GM12878 (cell line): Measurements from ENCODE around the gene GTSE1. TPM values are rescaled to one million over a fixed set of nuclear protein-coding genes. Genes with fewer than 3 reads are reported as not detected.
A peak's percentile ranks its signal among the peaks of the same experiment; 100 is the strongest.

ENCODE experiments used
- ATAC-seq: fragments of 200-7000 bp; cut with Tn5 transposase; 3 replicates; pipeline ENCODE4 v1.9.1; 2020; ENCODE audit warnings: mild to moderate bottlenecking, moderate library complexity
- BruUV-seq: library from RNA; stranded (reverse); fragments of 400-500 nt; replicated peaks from 2 replicates; lab custom pipeline; 2021; lab: Mats Ljungman, UMichigan
- CTCF ChIA-PET: fragments of 300-600 bp; sonication (Branson Sonifier 250); formaldehyde crosslinking; extraction: SDS; loops from one replicate; lab custom pipeline; 2021; ENCODE audit warnings: inconsistent platforms; lab: Yijun Ruan, JAX
- POLR2A ChIA-PET: fragments of 350-600 bp; formaldehyde crosslinking; extraction: SDS; loops from one replicate; lab custom pipeline; 2021; ENCODE audit warnings: inconsistent platforms; lab: Charles Lee
- RAD21 ChIA-PET: fragments of 300-600 bp; sonication (Branson Sonifier 250); formaldehyde crosslinking; loops from one replicate; lab custom pipeline; 2023; ENCODE audit warnings: antibody characterized with exemption; ENCODE audit not compliant: unreplicated experiment; lab: Charles Lee
- SMC1A ChIA-PET: fragments of 300-600 bp; sonication (Branson Sonifier 250); formaldehyde crosslinking; loops from one replicate; lab custom pipeline; 2023; ENCODE audit not compliant: unreplicated experiment, uncharacterized antibody; lab: Charles Lee
- DNase-seq: peaks from one replicate; pipeline ENCODE4 v3.0.0-alpha.2; 2011; ENCODE audit warnings: low read depth, low spot score
- FAIRE-seq: peaks from 3 replicates; lab custom pipeline; 2011; peaks lifted over from hg19 to GRCh38; lab: Jason Lieb, UNC
- H2AFZ ChIP-seq: 2 replicates; pipeline ENCODE4 v1.6.0; 2011; ENCODE audit warnings: low read depth, low read length, control low read depth; ENCODE audit not compliant: control insufficient read depth
- H3K27ac ChIP-seq: 2 replicates; pipeline ENCODE4 v1.5.1; 2011; ENCODE audit warnings: control low read depth; ENCODE audit not compliant: control insufficient read depth, insufficient read depth
- H3K27me3 ChIP-seq, 2 experiments: replicated peaks in 1 of 2; 2 replicates each; pipeline versions ENCODE4 v1.6.0 to v1.6.1; 2011; ENCODE audit warnings: low read length in 1 of 2; ENCODE audit not compliant: control insufficient read depth in 2 of 2, insufficient read depth in 2 of 2
- H3K36me3 ChIP-seq, 2 experiments: 2 replicates each; pipeline ENCODE4 v1.5.1; 2011; ENCODE audit warnings: low read length in 1 of 2; ENCODE audit not compliant: control insufficient read depth in 2 of 2, insufficient read depth in 2 of 2
- H3K4me1 ChIP-seq: 2 replicates; pipeline ENCODE4 v1.6.1; 2011; ENCODE audit warnings: mild to moderate bottlenecking, low read length, moderate library complexity, mixed read lengths; ENCODE audit not compliant: control insufficient read depth, insufficient read depth
- H3K4me2 ChIP-seq: 2 replicates; pipeline ENCODE4 v1.6.0; 2011; ENCODE audit warnings: control low read depth; ENCODE audit not compliant: control insufficient read depth, insufficient read depth
- H3K4me3 ChIP-seq: fragments of 200-600 bp; sonication (generic); 2 replicates; pipeline ENCODE4 v1.5.1; 2016
- H3K79me2 ChIP-seq: 2 replicates; pipeline ENCODE4 v1.6.0; 2011; ENCODE audit warnings: low read length; ENCODE audit not compliant: control insufficient read depth, insufficient read depth
- H3K9ac ChIP-seq: 2 replicates; pipeline ENCODE4 v1.8.0; 2011; ENCODE audit warnings: low read length, control low read depth, mixed read lengths; ENCODE audit not compliant: control insufficient read depth, insufficient read depth
- H3K9me3 ChIP-seq: replicated peaks from 3 replicates; pipeline ENCODE4 v1.5.1; 2011; ENCODE audit warnings: mild to moderate bottlenecking, low read length; ENCODE audit not compliant: control insufficient read depth, insufficient read depth
- H4K20me1 ChIP-seq: 2 replicates; pipeline ENCODE4 v1.6.0; 2011; ENCODE audit not compliant: control insufficient read depth, insufficient read depth
- BHLHE40 ChIP-seq, 2 experiments: fragments of 450-650 bp in 1 of 2; IDR thresholded peaks; 2 replicates each; pipeline ENCODE4 v1.6.1; 2011 to 2017; ENCODE audit warnings: low read depth in 2 of 2, borderline replicate concordance in 1 of 2, improper control_type of control experiment in 1 of 2, low read length in 1 of 2, mild to moderate bottlenecking in 1 of 2
- FOS ChIP-seq: IDR thresholded peaks from 3 replicates; pipeline ENCODE4 v1.6.1; 2011; ENCODE audit warnings: borderline replicate concordance; ENCODE audit not compliant: insufficient read length; ENCODE audit errors: extremely low read depth
- MYC ChIP-seq: IDR thresholded peaks from 2 replicates; pipeline ENCODE4 v1.6.1; 2011; ENCODE audit warnings: mild to moderate bottlenecking, low read length, moderate library complexity, inconsistent platforms; ENCODE audit not compliant: insufficient read depth, insufficient replicate concordance, insufficient read length, severe bottlenecking
- PAX5 ChIP-seq: IDR thresholded peaks from 2 replicates; pipeline ENCODE4 v1.6.1; 2011; ENCODE audit warnings: low read depth, low read length, borderline replicate concordance
- RBBP5 ChIP-seq: fragments of 200-600 bp; sonication (generic); conservative IDR thresholded peaks from 2 replicates; pipeline ENCODE4 v1.6.1; 2016
- SP1 ChIP-seq: IDR thresholded peaks from one replicate; pipeline ENCODE4 v1.6.1; 2011; ENCODE audit warnings: low read depth, low read length
- ZNF384 ChIP-seq: IDR thresholded peaks from 2 replicates; pipeline ENCODE4 v1.6.1; 2012; ENCODE audit warnings: low read depth, mild to moderate bottlenecking, low read length, improper control_type of control experiment, borderline replicate concordance
- WGBS: methylation state at CpG from one replicate; pipeline ENCODE4 v1.1.6; 2016; ENCODE audit warnings: low lambda C conversion rate; ENCODE audit not compliant: insufficient replicate concordance, insufficient coverage; ENCODE audit errors: missing lambda C conversion rate; 5-methylcytosine and 5-hydroxymethylcytosine counted together
- in situ Hi-C: fragments of 300-500 bp; cut with MboI; formaldehyde crosslinking; loops from 9 replicates; pipeline ENCODE4 v1.14.3; 2018; ENCODE audit warnings: mixed read lengths
- intact Hi-C: fragments of 100-400 bp; cut with micrococcal nuclease; formaldehyde crosslinking; loops from one replicate; pipeline ENCODE4 v1.14.2; 2022; ENCODE audit not compliant: unreplicated experiment
- polyA plus RNA-seq, 11 experiments: library from polyadenylated mRNA; depleted of rRNA in 4 of 11; unstranded in 6 of 11; stranded (reverse) in 5 of 11; fragments of >200 nt; fragmentation: Nextera tagmentation in 4 of 11; fragmentation: Illumina TruSeq in 1 of 11; extraction: Ambion mirVana in 4 of 11; extraction: Trizol in 1 of 11; gene quantifications; 1 replicate in 1 of 11; 2 replicates in 10 of 11; pipeline versions ENCODE4 v1.2.1 to v1.2.3, GENCODE V29; 2011 to 2016; ENCODE audit warnings: inconsistent platforms in 2 of 11, missing spikeins in 2 of 11, low read depth in 1 of 11
- total RNA-seq, 4 experiments: library from RNA; depleted of rRNA in 3 of 4; stranded (reverse); fragments of >200 nt in 3 of 4; fragmentation: Illumina TruSeq in 1 of 4; extraction: Trizol in 1 of 4; gene quantifications; 2 replicates each; pipeline versions ENCODE4 v1.2.1 to v1.2.3, GENCODE V29; 2013 to 2021
- TF ChIP-seq, protein P1 (sequence below): fragments of 450-650 bp; IDR thresholded peaks from 2 replicates; pipeline ENCODE4 v1.6.1; 2017; ENCODE audit warnings: antibody characterized with exemption, mild to moderate bottlenecking, moderate library complexity
- TF ChIP-seq, protein P2 (sequence below): fragments of 150-350 bp; IDR thresholded peaks from 2 replicates; pipeline ENCODE4 v1.6.1; 2016; ENCODE audit warnings: low read depth, low read length
- TF ChIP-seq, protein P3 (sequence below): fragments of 450-650 bp; IDR thresholded peaks from 2 replicates; pipeline ENCODE4 v1.6.1; 2017; ENCODE audit warnings: low read depth, mild to moderate bottlenecking, moderate library complexity
- TF ChIP-seq, protein P4 (sequence below): fragments of 150-350 bp; IDR thresholded peaks from 2 replicates; pipeline ENCODE4 v1.6.1; 2014; ENCODE audit warnings: mild to moderate bottlenecking, low read depth, low read length

The GTSE1 gene
- total and polyA plus RNA-seq, 10 of the 15 experiments (the other 5 are each of a cell fraction or from before 2014, with no cell fraction given), result 6.6 to 46.2 (median 32.3) TPM

DNA sequence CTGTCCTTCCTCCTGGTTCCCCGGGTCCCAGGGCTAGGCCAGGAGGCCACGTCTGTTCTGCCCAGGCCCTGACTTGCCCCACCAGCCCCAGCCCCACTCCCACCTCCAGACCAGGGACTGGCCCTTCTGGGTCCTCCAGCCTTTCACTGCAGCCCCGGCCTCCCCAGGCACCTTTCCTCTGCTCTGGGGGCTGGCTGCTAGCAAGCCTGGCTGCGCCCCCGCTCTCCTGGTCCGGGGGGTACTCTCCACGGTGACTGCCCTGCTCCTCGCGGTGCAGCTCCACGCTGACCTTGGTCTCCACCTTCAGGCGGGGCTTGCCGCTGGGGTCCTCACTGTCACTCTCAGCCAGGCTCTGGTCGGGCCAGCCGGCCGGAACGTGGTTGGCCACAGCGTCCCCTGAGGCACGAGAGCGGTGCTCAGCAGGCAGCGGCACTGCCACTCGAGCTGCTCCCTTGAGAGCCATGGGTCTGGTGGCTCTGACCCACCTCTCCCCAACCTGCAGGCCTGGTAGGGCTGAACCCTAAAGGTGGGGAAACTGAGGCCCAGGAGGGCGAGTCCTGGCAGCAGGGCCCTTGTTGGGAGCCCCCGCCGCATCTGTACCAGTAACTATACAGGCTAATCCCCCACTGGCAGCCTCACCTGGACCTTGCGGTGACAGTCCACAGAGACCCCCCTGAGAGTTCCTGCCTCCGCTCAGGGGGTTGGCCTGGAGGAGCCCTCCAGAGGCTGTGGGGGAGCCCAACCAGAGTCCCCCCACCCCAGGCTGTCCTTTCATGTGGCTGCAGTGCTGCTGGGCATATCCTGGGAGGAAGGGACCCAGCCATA, 67.9 kb downstream of the GTSE1 start:
- H3K9ac ChIP-seq, result no peak overlapping the region
- no peaks in the 10 kb centered on the region for H3K9me3 ChIP-seq
- no peak overlapping the region for H3K27ac ChIP-seq
- ChIA-PET POLR2A (no interaction called here), CTCF (interaction anchor here (0.6 kb wide), 1 partner anchor 134 kb away, joined by 3 read pairs; no protein-coding TSS in a partner anchor), SMC1A (no interaction called here), RAD21 (no interaction called here)
- no peak overlapping the region for H3K4me3 ChIP-seq
- H2AFZ ChIP-seq, result no peak overlapping the region
- peak; percentile 56 for ATAC-seq
- no peak for FAIRE-seq
- intact Hi-C loops (no loop called here), in situ Hi-C loops (loop anchor here (5.0 kb wide), 1 partner anchor 178 kb away; no protein-coding TSS in a partner anchor)
- WGBS, result 4% methylated on average over 25 of the region's 26 CpGs
- no peaks in the 10 kb centered on the region for H4K20me1 ChIP-seq
- H3K4me1 ChIP-seq, result no peaks in the 10 kb centered on the region
- no peaks in the 10 kb centered on the region for H3K27me3 ChIP-seq
- BruUV-seq, result no TSS peak
- H3K79me2 ChIP-seq, result no peaks in the 10 kb centered on the region
- no peak overlapping the region for H3K4me2 ChIP-seq
- no peak for DNase-seq
- H3K36me3 ChIP-seq, result no peaks in the 10 kb centered on the region
- TF ChIP-seq RBBP5, result no peak
- TF ChIP-seq, protein P1, sequence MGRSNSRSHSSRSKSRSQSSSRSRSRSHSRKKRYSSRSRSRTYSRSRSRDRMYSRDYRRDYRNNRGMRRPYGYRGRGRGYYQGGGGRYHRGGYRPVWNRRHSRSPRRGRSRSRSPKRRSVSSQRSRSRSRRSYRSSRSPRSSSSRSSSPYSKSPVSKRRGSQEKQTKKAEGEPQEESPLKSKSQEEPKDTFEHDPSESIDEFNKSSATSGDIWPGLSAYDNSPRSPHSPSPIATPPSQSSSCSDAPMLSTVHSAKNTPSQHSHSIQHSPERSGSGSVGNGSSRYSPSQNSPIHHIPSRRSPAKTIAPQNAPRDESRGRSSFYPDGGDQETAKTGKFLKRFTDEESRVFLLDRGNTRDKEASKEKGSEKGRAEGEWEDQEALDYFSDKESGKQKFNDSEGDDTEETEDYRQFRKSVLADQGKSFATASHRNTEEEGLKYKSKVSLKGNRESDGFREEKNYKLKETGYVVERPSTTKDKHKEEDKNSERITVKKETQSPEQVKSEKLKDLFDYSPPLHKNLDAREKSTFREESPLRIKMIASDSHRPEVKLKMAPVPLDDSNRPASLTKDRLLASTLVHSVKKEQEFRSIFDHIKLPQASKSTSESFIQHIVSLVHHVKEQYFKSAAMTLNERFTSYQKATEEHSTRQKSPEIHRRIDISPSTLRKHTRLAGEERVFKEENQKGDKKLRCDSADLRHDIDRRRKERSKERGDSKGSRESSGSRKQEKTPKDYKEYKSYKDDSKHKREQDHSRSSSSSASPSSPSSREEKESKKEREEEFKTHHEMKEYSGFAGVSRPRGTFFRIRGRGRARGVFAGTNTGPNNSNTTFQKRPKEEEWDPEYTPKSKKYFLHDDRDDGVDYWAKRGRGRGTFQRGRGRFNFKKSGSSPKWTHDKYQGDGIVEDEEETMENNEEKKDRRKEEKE, result no peak
- TF ChIP-seq, protein P2, sequence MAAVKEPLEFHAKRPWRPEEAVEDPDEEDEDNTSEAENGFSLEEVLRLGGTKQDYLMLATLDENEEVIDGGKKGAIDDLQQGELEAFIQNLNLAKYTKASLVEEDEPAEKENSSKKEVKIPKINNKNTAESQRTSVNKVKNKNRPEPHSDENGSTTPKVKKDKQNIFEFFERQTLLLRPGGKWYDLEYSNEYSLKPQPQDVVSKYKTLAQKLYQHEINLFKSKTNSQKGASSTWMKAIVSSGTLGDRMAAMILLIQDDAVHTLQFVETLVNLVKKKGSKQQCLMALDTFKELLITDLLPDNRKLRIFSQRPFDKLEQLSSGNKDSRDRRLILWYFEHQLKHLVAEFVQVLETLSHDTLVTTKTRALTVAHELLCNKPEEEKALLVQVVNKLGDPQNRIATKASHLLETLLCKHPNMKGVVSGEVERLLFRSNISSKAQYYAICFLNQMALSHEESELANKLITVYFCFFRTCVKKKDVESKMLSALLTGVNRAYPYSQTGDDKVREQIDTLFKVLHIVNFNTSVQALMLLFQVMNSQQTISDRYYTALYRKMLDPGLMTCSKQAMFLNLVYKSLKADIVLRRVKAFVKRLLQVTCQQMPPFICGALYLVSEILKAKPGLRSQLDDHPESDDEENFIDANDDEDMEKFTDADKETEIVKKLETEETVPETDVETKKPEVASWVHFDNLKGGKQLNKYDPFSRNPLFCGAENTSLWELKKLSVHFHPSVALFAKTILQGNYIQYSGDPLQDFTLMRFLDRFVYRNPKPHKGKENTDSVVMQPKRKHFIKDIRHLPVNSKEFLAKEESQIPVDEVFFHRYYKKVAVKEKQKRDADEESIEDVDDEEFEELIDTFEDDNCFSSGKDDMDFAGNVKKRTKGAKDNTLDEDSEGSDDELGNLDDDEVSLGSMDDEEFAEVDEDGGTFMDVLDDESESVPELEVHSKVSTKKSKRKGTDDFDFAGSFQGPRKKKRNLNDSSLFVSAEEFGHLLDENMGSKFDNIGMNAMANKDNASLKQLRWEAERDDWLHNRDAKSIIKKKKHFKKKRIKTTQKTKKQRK, result no peak
- TF ChIP-seq SP1, result no peak
- TF ChIP-seq FOS, result no peak
- TF ChIP-seq PAX5, result 0 out of 2 replicates have a peak, but pooled peaks have one; percentile 59
- TF ChIP-seq ZNF384, result no peak
- TF ChIP-seq, protein P3, sequence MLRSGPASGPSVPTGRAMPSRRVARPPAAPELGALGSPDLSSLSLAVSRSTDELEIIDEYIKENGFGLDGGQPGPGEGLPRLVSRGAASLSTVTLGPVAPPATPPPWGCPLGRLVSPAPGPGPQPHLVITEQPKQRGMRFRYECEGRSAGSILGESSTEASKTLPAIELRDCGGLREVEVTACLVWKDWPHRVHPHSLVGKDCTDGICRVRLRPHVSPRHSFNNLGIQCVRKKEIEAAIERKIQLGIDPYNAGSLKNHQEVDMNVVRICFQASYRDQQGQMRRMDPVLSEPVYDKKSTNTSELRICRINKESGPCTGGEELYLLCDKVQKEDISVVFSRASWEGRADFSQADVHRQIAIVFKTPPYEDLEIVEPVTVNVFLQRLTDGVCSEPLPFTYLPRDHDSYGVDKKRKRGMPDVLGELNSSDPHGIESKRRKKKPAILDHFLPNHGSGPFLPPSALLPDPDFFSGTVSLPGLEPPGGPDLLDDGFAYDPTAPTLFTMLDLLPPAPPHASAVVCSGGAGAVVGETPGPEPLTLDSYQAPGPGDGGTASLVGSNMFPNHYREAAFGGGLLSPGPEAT, result no peak
- TF ChIP-seq, protein P4, sequence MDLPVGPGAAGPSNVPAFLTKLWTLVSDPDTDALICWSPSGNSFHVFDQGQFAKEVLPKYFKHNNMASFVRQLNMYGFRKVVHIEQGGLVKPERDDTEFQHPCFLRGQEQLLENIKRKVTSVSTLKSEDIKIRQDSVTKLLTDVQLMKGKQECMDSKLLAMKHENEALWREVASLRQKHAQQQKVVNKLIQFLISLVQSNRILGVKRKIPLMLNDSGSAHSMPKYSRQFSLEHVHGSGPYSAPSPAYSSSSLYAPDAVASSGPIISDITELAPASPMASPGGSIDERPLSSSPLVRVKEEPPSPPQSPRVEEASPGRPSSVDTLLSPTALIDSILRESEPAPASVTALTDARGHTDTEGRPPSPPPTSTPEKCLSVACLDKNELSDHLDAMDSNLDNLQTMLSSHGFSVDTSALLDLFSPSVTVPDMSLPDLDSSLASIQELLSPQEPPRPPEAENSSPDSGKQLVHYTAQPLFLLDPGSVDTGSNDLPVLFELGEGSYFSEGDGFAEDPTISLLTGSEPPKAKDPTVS, result no peak
- TF ChIP-seq MYC, result no peak
- 0 out of 4 replicates have a peak, but pooled peaks of 1 of the 2 experiments have one; percentile 23 for TF ChIP-seq BHLHE40 (IDR thresholded peaks at IDR 0.05; ENCODE audit: borderline replicate concordance in 1 of 2, low read depth in 2 of 2, low read length in 1 of 2)
